GM18519 (cell line): ENCODE measurements around the gene SLAMF9.

Experiments used
- ATAC-seq: cut with Tn5 transposase; IDR thresholded peaks from one replicate; pipeline ENCODE4 v1.9.1; 2021; ENCODE audit warnings: mild to moderate bottlenecking, moderate library complexity; ENCODE audit not compliant: unreplicated experiment, low FRiP score

SLAMF9 gene

DNA sequence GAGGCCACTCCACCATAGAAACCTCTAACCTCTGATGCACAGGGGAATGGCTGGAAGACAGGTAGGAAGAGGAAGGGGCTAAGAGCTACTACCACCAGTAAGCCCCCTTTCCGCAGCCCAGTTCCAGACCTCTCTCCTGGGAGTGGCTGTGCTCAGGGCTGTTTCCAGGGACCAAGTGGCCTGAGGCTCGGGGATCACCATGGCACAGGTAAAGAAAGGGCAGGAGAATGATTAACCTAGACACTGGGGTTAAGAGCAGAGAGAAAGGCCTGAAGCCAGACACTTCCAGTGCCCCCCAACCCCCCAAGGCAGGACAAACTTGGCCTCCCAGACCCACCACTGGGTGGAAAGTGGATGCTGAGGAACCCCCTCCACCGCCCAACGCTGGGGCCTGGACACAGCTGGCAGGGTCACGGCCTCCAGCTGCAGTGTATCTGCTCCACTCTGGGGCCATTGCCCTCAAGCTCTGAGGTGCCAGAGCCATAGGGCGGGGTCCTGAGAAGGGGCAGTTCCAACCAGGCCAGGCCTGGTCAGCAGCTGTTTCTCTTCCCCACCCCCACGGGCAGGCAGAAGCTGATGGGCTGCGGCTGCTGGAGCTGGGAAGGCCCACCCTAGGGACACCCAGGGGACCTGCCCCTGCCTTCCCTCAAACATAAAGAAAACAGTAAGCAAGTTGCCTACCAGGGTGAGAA, 31.4 kb downstream of the SLAMF9 start:
- no peak for ATAC-seq

DNA sequence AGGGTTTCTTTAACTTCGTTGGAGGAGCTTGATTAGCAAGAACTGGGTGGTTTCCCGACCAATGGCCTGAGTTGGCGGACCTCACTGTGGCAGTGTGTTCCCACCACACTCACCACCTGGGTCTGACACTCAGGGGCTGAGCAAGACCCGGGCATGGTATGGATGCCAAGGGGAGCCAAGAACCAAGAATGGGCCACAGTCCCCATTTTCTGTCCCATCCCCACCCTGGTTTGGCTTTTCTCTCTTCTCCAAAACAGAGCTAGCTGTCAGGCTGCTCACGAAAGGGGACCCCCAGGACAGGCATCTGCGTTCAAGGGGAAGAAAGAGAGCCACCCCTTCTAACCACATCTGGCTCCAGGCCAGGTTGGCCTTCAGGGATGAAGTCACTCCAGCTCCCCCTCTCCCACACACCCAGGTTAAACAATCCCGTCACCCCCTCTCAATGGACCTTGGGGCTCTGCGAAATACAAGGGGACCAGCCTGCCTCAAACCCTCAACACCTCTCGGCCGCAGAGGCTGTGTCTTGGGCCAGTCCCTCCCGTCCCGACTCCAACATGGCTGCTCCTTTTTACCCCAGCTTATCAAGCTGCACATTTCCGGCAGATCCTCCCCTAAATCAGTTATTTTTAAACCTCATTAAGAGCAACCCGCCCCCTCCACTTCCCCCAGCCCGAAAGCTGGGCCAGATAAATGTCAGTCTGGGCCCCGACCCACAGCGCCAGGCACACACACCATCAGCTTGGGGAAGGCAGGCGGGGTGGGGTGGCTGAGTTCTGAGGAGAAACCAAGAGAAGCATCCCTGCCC, 32.1 kb downstream of the SLAMF9 start:
- ATAC-seq: no peak

DNA sequence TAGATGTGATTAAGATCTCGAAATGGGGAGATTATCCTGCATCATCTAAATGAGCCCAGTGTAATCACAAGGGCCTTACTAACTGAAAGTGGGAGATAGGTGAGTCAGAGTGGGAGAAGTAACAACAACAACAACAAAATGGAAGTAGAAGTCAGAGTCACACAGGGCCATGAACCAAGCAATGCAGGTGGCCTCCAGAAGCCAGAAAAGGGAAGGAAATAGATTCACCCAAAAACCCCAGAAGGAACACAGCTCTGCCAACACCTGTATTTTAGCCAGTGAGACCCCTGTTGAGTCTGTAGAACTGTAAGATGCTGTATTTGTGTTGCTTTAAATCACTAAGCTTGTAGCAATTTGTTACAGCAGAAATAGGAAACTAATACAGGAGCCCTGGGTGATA, 32.8 kb downstream of the SLAMF9 start:
- no peak for ATAC-seq

DNA sequence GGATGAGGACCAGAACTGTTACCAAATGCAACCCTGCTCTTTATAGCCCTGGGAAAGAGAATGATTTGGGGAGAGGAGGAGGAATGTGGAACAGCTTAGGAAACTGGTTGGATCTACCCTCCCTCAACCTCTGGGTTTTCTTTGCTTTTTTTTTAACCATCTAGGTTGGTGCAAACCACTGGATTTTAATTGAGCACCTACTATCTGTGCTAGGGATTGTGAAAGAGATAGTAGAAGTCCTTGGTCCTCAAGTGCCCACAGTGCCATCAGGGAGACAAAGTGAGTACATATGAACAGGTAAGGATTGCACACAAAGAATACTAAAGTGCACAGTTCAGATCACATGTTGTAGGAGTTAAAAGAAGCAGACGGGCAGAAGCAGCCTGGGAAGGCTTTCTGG, 33.4 kb downstream of the SLAMF9 start:
- no peak for ATAC-seq

DNA sequence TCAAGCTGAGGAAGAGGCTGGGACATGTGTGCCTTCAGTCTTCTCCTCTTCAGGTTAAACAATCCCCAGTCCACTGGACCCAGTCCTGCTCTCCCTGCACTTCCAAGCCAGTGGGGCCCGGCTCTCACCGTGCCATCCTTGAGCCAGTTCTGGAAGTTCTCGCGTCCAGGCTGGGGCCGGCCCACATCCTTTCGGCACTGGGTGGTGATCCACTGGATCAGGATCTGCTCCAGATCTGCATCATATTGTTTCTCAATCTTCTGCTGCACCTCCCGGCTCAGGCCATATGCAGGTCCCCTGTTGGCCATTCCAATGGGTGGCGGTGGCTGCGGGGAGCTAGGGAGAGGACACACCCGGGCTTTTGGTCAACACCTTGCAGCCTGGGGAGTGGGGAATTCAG, 33.8 kb downstream of the SLAMF9 start:
- no peak for ATAC-seq

DNA sequence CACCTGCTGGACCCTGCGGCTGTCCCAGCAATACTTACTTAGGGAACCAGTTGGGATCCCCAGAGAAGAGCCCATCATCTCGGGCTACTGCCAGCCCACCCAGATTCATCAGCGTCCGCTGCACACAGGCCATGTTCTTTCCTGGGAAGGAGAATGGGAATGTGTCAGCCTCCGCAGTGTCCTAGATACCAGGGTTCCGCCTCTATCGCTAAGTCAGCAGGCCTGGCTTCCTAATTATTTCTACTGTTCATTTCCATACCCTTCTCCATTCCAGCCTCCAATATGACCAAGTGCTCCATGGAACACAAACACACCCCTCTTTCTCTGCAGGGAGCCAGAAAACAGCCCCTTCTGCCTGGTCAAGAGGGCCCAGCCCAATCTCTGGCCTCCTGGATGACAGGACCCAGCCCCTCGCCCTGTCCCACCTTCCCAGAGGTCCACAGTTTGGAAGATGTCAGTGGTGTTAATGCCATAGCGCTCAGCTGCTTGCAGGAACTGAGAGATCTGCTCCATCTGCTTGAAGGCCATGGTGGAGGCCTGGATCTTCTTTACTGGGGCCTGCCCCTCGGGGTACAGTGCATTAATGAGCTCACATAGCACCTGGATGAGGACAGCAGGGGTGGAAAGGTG, 34.7 kb downstream of the SLAMF9 start:
- ATAC-seq: no peak

DNA sequence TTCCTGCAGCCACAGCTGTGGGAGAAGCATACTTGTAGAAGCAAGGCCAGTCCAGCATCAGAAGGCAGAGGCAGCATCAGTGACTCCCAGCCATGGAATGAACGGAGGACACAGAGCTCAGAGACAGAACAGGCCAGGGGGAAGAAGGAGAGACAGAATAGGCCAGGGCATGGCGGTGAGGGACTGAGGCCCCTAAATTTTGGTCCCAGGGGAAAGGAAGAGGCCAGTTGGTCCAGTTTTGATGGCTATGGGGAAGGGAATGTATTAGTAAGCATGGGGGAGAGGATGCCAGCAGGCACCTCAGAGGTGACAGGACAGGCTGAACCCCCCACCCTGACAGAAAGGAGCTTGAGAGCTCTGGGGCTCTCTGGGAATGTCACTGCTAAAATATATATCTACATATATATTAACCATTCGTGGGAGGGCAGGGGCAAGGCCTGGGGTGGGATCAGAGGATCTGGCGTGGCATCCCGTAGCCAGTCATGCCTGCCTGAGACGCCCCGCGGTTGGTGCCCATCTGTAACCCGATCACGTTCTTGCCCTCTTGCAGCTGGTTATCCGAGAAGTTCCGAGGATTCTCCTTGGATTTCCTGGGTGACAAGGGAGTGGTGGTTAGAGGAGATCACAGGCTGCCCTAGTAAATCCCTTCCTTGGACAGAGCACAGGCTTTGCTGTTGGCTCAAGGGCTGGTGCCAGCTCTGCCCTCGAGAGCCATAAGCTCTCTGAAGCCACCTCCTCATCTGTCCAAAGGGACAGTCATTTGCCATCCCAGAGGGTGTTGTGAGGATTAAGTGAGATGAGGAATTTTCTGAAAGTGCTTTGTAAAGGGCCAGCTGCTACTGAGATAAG, 35.5 kb downstream of the SLAMF9 start:
- ATAC-seq: no peak

DNA sequence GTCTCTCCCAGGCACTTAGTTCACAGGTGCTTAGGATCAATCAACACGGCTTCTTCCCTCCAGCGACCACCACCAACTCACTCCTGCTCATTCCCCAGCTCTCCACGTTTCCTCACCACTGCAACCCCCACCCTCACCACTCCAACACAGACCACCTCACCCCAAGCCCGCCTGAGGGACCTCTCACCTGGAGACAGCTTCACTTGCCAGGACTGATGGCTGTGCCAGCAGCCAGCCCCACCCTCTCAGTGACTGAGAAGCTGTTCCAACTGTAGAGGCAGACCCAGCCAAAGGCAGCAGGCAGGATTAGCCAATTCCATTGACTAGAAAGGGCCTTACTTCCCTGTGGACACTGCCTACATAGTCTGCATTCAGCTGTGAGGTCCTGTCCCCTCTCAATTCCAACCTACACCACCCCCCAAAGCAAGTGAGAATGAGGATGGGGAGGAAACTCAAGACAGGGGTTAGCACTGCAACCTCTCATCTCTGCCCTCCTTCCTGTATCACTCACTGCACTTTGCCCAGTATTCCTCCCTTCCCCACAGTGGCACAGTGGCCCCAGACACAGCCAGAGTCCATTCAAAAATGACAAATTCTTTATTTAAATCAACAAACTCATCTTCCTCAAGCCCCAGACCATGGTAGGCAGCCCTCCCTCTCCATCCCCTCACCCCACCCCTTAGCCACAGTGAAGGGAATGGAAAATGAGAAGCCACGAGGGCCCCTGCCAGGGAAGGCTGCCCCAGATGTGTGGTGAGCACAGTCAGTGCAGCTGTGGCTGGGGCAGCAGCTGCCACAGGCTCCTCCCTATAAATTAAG, 36.3 kb downstream of the SLAMF9 start:
- ATAC-seq: no peak

DNA sequence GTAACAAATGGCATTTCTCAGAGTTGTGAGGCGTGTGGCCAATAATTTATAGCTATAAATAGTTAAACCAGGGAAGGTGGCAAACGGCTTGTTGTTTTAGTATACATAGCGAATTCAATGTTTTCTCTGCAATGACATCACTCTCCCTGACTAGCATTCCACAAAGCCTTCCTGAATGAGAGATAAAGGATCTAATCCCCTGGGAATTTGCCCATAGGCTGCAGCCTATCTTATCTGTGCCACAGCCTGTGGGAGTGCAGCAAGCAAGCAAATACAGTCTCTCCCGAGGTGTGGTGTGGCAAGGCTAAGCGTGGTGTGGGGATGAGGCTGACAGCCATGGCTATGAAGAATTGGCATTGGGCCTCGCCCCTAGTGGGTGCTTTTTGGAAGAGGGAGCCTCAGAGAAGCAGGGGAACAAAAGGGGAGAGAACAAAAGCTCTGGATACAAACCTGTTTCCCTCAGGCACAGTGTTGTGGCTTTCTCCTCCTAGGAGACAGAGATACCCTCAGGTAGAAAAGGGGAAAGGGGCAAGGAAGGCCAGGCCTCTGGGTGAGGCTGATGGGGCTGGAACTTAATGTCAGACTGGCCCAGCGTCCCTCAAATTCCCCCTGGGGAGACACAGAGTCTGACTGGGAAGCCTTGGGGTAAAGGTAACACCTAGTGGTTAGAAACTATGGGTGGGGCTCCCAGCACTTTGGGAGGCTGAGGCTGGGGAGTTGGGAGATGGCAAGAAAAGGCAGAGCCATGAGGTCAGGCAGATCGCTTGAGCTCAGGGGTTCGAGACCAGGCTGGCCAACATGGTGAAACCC, 37.6 kb downstream of the SLAMF9 start:
- no peak for ATAC-seq

DNA sequence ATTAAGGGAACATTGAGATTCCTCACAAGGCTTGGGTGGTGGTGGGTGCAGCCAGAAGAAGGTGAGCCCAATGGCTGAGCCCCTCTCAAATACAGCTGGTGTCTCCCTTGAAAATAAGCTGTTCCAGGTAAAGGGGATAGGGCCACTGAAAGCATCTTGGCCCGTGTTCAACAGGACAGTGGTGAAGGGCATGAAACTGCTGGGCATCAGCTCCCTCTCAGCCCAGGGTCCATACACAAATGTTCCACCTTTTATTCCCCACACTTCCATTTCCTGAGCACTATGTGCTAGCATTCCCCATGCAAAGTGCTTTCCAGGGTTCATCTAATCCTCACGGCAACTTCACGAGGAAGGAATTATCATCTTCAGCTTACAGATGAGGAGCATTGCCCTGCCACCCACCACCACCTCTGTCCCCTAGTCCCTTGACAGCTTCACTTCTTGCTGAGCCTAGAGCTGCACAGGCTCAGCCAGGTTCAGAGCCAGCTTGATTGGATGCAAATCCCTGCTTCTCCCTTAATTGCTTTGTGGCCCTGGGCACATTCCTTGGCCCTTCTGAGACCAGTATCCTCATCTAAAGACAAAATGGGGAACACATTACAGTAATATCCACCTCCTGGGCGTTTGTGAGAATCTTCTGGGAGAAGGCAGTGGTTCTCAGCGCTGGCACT, 38.3 kb downstream of the SLAMF9 start:
- ATAC-seq: no peak

DNA sequence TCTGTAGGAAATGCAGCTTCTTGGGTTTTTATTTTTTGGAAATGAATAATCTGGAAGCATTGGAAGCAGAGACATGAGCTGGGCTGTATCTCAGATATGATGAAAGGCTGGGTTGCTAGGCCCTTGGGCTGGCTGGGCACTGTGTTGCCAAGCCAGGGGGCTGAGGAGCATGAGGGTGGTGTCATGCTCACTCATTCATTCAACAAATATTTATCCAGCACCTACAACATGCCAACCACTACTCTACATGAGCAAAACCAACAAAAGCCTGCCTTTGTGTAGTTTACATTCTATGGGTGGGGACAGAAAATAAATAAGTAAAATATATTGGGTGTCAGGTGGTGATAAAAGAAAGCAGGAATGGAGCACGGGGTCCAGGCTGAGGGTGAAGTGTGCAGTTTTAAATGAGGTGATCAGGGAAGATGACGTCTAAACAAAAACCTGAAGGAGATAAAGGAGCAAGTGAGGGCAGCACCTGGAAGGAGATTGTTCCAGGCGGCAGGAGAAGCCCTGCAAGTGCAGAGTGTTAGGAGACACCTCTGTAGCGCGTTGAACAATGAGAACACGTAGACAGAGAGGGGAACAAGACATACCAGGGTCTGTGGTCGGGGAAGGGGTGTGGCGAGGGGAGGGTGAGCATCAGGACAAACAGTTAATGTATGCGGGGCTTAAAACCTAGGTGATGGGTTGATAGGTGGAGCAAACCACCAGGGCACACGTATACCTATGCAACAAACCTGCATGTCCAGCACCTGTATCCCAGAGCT, 39.6 kb downstream of the SLAMF9 start:
- no peak for ATAC-seq

DNA sequence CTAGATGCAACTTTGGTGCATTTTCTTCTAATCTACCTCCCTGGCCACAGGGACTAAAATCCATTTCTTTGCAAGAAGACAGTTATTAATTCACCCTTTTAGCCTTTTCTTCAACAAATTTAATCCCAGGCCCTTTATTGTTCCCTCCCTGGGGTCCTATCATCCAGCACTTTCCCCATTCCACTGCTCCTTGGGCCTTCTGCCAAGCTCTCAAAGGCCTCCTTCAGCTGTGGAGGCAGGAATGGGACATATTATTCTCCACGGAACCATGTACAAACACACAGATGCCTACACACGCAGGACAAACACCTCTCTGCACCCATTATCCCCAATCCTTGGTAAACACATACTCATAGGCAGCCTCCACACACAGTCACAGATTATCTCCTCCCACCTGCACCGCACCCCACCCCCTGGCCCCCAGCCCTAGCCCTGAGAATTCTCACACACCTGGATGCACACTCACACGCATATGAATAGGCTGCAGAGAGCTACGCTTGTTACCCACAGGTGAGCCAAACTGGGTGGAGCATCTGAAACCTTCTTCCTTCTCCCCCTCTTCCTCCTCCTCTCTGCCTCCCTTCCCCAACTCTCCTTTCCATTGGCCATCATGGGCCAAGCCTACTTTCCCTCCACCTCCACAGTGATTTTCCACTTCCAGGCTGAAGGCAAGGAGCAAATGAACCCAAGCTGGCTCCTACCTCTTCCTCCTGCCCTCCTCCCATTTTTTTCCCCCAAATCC, 40.4 kb downstream of the SLAMF9 start:
- ATAC-seq: no peak

DNA sequence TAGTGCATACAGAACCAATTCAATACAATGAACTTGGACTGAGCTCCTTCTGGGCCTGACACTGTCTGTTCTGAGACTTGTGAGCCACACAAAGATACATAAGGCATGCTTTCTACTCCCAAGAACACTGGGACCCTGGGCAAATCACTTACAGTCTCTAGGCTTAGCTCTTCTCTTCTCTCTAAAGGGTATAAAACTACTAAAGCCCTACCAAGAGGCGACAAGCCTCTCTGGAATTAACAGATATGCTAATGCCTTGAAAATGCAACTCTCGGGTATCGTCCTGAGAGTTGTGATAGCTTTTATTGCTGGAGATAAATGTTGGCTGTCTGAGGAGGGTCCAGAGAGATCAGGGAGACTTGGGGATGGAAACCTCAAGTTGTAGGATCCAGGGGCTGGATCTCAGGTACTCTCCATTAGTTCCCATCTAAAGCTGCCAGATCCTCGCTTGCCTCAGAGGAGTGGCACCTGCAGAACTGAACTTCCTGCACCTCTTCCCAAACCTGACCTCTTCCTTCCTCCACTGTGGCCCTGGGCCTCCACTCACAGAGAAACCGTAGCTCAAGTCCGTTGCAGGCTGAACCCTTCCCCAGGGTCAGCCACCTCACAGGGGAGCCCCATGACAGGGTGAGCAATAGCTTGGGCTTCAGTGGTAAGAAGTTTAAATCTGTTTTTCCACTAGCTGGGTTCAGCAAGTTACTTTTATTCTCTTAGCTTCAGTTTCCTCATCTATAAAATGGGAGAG, 42.5 kb downstream of the SLAMF9 start:
- no peak for ATAC-seq

DNA sequence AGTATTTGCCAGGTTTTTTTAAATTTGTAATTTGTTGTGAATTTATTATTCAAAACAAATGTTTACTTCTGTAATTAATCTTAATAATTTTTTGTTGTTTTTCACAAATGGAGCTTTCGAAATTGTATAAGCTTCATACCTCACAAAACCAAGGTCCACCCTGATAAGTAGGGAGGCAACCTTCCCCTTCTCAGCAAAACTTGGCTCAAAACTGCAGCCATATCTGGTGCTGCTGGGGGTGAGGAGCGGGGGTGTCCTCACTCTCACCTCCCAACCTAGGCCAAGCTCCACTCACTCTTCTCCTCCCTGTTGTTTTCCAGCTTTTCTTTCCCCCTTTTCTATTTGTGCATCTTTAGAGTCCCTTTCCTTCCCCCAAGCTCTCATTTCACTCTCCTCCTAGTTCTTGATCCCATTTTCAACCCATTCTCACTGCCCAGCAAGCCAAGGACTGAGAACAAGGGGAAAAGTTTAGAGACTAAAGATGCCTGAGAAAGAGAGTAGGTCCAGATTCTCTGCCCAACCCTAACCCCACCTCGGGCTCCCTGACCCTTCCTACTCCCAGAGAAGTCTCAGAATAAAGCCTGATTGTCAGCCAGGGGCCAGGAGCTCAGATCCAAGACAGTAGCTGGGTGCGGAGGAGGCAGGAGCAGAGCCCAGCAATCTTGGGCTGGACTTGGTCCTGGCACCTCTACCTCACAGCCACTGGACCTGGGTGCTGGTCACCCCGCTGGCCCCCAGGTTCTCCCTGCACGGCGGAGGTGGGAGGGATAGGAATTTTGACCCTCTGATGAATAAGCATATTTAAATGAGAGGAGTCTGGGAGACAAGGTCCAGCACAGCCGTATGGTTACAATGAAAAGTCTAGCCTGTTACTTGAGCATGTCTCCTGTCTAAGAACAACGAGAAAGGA, 45.8 kb downstream of the SLAMF9 start:
- no peak for ATAC-seq

DNA sequence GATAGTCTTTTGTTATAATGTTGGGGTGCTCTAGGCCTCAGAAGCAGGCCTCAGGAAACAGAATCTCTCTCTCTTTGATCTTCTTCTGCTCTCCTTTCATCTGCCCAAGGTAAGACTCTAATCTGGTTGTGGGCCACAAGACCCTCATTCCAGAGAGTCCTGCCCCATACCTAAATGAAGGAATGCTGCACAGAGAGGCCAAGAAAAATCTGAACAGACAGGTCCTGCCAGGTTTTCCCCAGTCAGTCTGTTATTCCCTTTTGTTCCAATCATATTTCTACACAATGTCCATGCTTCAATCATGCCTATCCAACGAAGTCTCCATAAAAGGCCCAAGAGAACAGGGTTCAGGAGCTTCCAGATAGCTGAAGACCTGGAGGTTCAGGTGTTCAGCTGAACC, 47.1 kb downstream of the SLAMF9 start:
- ATAC-seq: no peak
